HG02642 (cell line): ENCODE measurements around the gene TBK1.
A peak's percentile ranks its signal among the peaks of the same experiment; 100 is the strongest.

Experiments used
- ATAC-seq: cut with Tn5 transposase; IDR thresholded peaks from one replicate; pipeline ENCODE4 v1.9.1; 2021; ENCODE audit warnings: mild to moderate bottlenecking; ENCODE audit not compliant: unreplicated experiment, poor library complexity

The TBK1 gene

GRCh38 chr12:64451687-64452558, at the start of gene TBK1:
Gene TBK1 (plus strand): TSS chr12:64452120. CDS start chr12:64455871, 3,751 bp downstream.
- peak; percentile 91 for ATAC-seq

- ATAC-seq, result no peak
Observed at GRCh38 chr12:64402181-64402580, 49.7 kb upstream of the TBK1 start.

- peak; percentile 95 for ATAC-seq
Observed at GRCh38 chr12:64403707-64404469, 48.0 kb upstream of the TBK1 start, which contains the start of gene XPOT. Gene XPOT (plus strand): TSS chr12:64404392. CDS start chr12:64410036, 5,644 bp downstream.

- ATAC-seq, result peak; percentile 41
Observed at GRCh38 chr12:64404470-64405256, 47.3 kb upstream of the TBK1 start.

DNA sequence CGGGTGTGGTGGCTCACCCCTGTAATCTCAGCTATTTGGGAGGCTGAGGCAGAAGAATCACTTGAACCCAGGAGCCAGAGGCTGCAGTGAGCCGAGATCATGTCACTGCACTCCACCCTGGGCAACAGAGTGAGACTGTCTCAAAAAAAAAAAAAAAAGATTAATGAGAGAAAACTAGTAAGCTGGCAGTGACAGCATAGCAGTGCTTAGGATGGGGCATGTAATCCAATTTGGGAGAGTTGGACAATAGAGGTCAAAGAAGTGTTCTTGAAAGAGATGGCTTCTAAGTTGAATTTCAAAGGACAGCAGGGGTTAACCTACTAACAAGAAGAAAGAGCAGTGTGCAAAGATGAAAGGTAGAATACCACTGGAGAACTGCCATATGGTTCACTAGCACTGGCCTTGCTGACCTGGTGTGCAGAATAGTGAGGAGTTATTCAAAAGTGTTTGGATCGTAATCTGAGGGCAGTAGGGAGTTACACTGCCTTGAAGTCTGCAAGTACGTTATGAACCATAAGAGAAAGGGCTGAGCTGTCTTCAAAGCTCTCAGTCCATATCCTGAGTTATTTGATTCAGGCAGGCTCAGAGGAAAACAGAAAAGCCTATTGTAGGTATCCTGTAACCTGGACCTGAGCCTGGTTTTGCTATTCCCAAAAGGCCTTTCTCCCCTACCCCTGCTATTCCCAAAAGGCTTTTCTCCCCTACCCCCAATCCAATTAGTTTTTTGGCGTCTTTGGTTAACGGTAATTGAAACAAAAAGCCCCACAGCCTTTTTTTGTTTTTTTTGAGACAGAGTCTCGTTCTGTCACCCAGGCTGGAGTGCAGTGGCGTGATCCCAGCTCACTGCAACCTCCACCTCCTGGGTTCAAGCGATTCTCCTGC, 44.3 kb upstream of the TBK1 start:
- ATAC-seq, result no peak

DNA sequence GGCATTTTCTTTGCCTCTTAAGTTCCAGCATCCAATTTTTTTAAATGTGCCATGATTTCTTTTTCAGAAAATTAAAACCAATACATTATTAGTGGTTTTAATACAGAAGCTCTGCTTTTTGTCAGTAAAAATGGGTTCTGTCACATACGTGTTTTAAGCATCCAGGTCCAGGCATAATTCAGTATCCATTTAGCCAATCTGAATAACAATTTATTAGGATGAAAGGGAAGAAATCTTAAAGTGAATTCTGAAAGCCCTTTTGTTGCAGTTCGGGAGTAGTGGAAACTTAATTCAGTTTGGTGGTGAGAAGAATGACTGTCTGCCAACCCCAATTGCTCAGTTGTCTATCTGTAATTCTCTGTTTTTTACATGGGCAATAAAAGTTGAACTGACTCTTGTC, 40.5 kb upstream of the TBK1 start:
- ATAC-seq, result no peak

DNA sequence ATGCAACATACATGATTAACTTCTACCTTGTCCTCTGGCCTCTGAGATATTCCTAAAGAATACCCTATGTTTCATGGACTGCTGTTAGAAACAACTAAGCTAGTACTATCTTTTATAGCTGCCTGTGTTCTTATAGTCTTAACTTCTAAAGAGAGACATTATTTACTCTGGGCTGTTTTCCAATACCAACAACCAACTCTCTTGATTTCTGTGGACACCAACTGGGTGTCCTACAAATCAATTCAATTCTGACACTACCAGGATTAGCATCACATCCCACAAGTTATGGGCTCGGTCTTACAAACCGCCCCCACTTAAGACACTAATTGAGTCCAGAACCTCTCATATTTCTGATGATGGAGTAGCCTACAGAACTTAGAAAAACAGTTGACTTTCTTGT, 39.5 kb upstream of the TBK1 start:
- no peak for ATAC-seq

- ATAC-seq, result no peak
Observed at GRCh38 chr12:64413884-64414283, 38.0 kb upstream of the TBK1 start.

- ATAC-seq, result no peak
Observed at GRCh38 chr12:64418209-64418608, 33.7 kb upstream of the TBK1 start.

GRCh38 chr12:64419696-64420095, 32.2 kb upstream of the TBK1 start:
- ATAC-seq, result no peak

GRCh38 chr12:64427988-64428387, 23.9 kb upstream of the TBK1 start:
- no peak for ATAC-seq

GRCh38 chr12:64428956-64429355, 23.0 kb upstream of the TBK1 start:
- no peak for ATAC-seq

DNA sequence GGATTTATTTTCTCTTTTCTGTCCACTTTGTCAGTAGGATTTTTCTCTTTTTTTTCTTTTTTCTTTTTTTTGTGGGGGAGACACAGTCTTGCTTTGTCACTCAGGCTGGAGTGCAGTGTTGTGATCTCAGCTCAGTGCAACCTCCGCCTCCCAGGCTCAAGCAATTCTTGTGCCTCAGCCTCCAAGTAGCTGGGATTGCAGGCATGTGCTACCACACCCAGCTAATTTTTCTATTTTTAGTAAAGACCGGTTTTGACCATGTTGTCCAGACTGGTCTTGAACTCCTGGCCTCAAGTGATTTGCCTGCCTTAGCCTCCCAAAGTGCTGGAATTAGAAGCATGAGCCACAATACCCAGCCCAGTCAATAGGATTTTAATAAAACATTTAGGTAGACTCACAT, 21.0 kb upstream of the TBK1 start:
- ATAC-seq, result no peak

DNA sequence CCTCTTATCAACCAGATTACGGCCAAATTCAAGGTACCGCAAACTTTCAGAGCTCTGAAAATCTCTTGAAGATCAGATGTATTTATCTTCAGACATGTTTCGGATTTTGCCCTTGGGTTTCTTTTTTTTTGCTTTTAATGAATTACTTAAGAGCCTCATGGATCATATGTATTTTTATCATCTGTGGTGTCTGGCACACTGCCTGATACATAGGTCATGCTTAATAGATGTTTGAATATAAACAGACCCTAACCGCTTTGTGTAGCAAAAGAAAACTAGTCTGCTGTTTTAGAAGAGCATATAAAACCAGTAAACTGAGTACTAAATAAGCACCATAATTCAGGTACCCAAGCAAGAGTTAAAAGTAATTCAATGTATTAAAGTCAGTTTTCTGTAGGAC, 20.1 kb upstream of the TBK1 start:
- ATAC-seq, result no peak

- ATAC-seq, result no peak
Observed at GRCh38 chr12:64433915-64434314, 18.0 kb upstream of the TBK1 start.

DNA sequence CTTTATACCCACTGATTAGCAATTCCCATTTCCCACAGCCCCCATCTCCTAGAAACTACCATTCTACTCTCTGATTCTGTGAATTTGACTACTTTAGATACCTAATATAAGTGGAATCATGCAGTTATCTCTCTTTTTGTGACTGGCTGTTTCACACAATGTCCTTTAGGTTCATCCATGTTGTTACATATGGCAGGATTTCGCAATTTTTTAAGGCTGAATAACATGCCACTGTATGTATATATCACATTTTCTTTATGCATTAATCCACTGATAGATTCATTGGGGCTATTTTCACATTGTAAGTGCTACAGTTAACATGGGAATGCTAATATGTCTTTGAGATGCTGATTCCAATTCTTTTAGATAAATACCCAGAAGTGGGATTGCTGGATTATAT, 11.8 kb upstream of the TBK1 start:
- no peak for ATAC-seq

GRCh38 chr12:64445490-64445889, 6.4 kb upstream of the TBK1 start:
- no peak for ATAC-seq

- ATAC-seq, result no peak
Observed at GRCh38 chr12:64446295-64446694, 5.6 kb upstream of the TBK1 start.

DNA sequence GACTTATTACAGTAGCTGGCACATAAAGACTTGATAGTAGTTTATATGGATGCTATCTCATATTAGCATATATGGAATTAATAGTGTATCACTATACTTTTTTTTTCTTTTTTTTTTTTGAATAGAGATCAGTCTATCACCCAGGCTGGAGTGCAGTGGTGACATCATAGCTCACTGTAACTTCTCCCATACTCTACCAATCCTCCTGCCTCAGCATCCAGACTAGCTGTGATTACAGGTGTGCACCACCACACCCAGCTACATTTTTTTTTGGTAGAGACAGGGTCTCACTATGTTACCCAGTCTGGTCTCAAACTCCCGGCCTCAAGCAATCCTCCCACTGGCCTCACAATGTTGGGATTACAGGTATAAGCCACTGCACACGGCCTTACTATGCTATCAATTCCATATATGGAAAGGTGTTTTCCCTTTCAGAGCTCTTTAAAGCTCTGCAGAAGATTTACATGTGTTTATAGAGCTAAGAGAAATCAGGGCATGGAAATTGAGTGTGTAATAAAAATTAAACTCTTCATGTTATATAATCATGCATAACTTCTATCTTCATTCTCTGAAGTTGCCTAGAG, 1.8 kb upstream of the TBK1 start:
- ATAC-seq, result no peak
